Fibroblast of mammary gland (primary cell): ENCODE measurements around the gene SLC1A2.
A peak's percentile ranks its signal among the peaks of the same experiment; 100 is the strongest.

Experiments used
- DNase-seq: peaks from one replicate; pipeline ENCODE4 v3.0.0-alpha.2; 2010; ENCODE audit warnings: low read depth
- H3K4me3 ChIP-seq: 2 replicates; pipeline ENCODE4 v1.5.1; 2011; ENCODE audit warnings: low read depth, mild to moderate bottlenecking, low read length, moderate library complexity; ENCODE audit not compliant: control insufficient read depth
- CTCF ChIP-seq: conservative IDR thresholded peaks from 2 replicates; pipeline ENCODE4 v1.5.1; 2011; ENCODE audit warnings: low read depth, low read length, inconsistent platforms; ENCODE audit not compliant: control insufficient read depth, insufficient read depth

The SLC1A2 gene

GRCh38 chr11:35332524-35332923 lies 86.8 kb downstream of the SLC1A2 start:
- H3K4me3 ChIP-seq = no peak overlapping the region
- no peak for TF ChIP-seq CTCF
- no peak for DNase-seq

GRCh38 chr11:35330931-35331330 lies 88.4 kb downstream of the SLC1A2 start:
- no peak for TF ChIP-seq CTCF
- no peak for DNase-seq
- H3K4me3 ChIP-seq = no peak overlapping the region

GRCh38 chr11:35330156-35330889 lies 89.0 kb downstream of the SLC1A2 start:
- H3K4me3 ChIP-seq = no peak overlapping the region
- no peak for DNase-seq
- no peak for TF ChIP-seq CTCF

GRCh38 chr11:35327829-35328228 lies 91.5 kb downstream of the SLC1A2 start:
- no peak for DNase-seq
- no peak overlapping the region for H3K4me3 ChIP-seq
- TF ChIP-seq CTCF = no peak

GRCh38 chr11:35326266-35326879 lies 93.0 kb downstream of the SLC1A2 start:
- DNase-seq = no peak
- no peak overlapping the region for H3K4me3 ChIP-seq
- no peak for TF ChIP-seq CTCF

GRCh38 chr11:35324981-35325380 lies 94.4 kb downstream of the SLC1A2 start:
- no peak overlapping the region for H3K4me3 ChIP-seq
- no peak for TF ChIP-seq CTCF
- peak; percentile 34 for DNase-seq
